WTC11 (cell line): Measurements from ENCODE around the gene ARHGEF33. TPM values are rescaled to one million over a fixed set of nuclear protein-coding genes. Genes with fewer than 3 reads are reported as not detected.

Experiments used
- ATAC-seq: fragments of 200-7000 bp; cut with Tn5 transposase; 2 replicates; pipeline ENCODE4 v1.10.0; 2021; ENCODE audit warnings: mild to moderate bottlenecking, moderate library complexity
- CTCF ChIA-PET: fragments of 300-600 bp; sonication (Branson Sonifier 250); formaldehyde crosslinking; loops from one replicate; lab custom pipeline; 2021; ENCODE audit warnings: antibody characterized with exemption; lab: Charles Lee
- POLR2A ChIA-PET: fragments of 350-600 bp; sonication (Branson Sonifier 250); formaldehyde crosslinking; loops from one replicate; lab custom pipeline; 2021; ENCODE audit warnings: antibody characterized with exemption; lab: Charles Lee
- DNase-seq: peaks from one replicate; pipeline ENCODE4 v3.0.0; 2021; ENCODE audit warnings: low spot score
- H3K27ac Mint-ChIP-seq: 2 replicates; pipeline ENCODE4 v1.8.0; 2021; ENCODE audit warnings: mixed read lengths
- H3K27me3 Mint-ChIP-seq: 2 replicates; pipeline ENCODE4 v1.8.0; 2021; ENCODE audit warnings: low read depth, mild to moderate bottlenecking, moderate library complexity, mixed read lengths
- H3K36me3 Mint-ChIP-seq: 2 replicates; pipeline ENCODE4 v1.8.0; 2021; ENCODE audit warnings: mixed read lengths
- H3K4me1 Mint-ChIP-seq: 2 replicates; pipeline ENCODE4 v1.8.0; 2022; ENCODE audit warnings: mixed read lengths
- H3K4me3 Mint-ChIP-seq: 2 replicates; pipeline ENCODE4 v1.8.0; 2021; ENCODE audit warnings: mild to moderate bottlenecking, moderate library complexity, mixed read lengths
- H3K9me3 Mint-ChIP-seq: 2 replicates; pipeline ENCODE4 v1.8.0; 2021; ENCODE audit warnings: mixed read lengths
- CBFB ChIP-seq: sonication (generic); formaldehyde crosslinking; IDR thresholded peaks from 2 replicates; pipeline ENCODE4 v1.8.1; 2022; ENCODE audit warnings: mild to moderate bottlenecking, low read depth, missing genetic modification reagents
- ELF4 ChIP-seq: sonication (generic); formaldehyde crosslinking; IDR thresholded peaks from 2 replicates; pipeline ENCODE4 v1.8.1; 2022; ENCODE audit warnings: low read depth, mild to moderate bottlenecking, moderate library complexity, missing genetic modification reagents
- FOXJ3 ChIP-seq: sonication (generic); formaldehyde crosslinking; IDR thresholded peaks from 2 replicates; pipeline ENCODE4 v1.9.0; 2021; ENCODE audit warnings: missing genetic modification reagents, mild to moderate bottlenecking, borderline replicate concordance
- HMGA2 ChIP-seq: fragments of 250-450 bp; sonication (Bioruptor Pico); IDR thresholded peaks from 2 replicates; pipeline ENCODE4 v1.4.0; 2021; ENCODE audit warnings: mild to moderate bottlenecking, moderate library complexity
- JAZF1 ChIP-seq: fragments of 250-450 bp; sonication (Bioruptor Pico); IDR thresholded peaks from 2 replicates; pipeline ENCODE4 v1.9.0; 2021; ENCODE audit warnings: moderate library complexity, mild to moderate bottlenecking, inconsistent platforms
- MXD4 ChIP-seq: fragments of 250-450 bp; sonication (Bioruptor Pico); IDR thresholded peaks from 2 replicates; pipeline ENCODE4 v1.8.0; 2021; ENCODE audit warnings: mild to moderate bottlenecking, moderate library complexity, borderline replicate concordance
- NFATC4 ChIP-seq: fragments of 250-450 bp; sonication (Bioruptor Pico); IDR thresholded peaks from 2 replicates; pipeline ENCODE4 v1.9.0; 2021; ENCODE audit warnings: mild to moderate bottlenecking
- NFYB ChIP-seq: sonication (generic); formaldehyde crosslinking; conservative IDR thresholded peaks from 2 replicates; pipeline ENCODE4 v1.8.0; 2022; ENCODE audit warnings: low read depth, missing genetic modification reagents
- PRRX2 ChIP-seq: fragments of 250-450 bp; sonication (Bioruptor Pico); IDR thresholded peaks from 2 replicates; pipeline ENCODE4 v1.8.0; 2021; ENCODE audit warnings: mild to moderate bottlenecking
- SMAD3 ChIP-seq: sonication (generic); formaldehyde crosslinking; IDR thresholded peaks from 2 replicates; pipeline ENCODE4 v1.8.0; 2022; ENCODE audit warnings: missing genetic modification reagents, mild to moderate bottlenecking, borderline replicate concordance
- SP1 ChIP-seq: sonication (generic); formaldehyde crosslinking; conservative IDR thresholded peaks from 2 replicates; pipeline ENCODE4 v1.8.1; 2022; ENCODE audit warnings: missing genetic modification reagents
- ZNF317 ChIP-seq: sonication (generic); formaldehyde crosslinking; IDR thresholded peaks from 2 replicates; pipeline ENCODE4 v1.8.1; 2023; ENCODE audit warnings: low read depth, mild to moderate bottlenecking, moderate library complexity, missing genetic modification reagents, borderline replicate concordance
- ZNF671 ChIP-seq: fragments of 250-450 bp; sonication (Bioruptor Pico); IDR thresholded peaks from 2 replicates; pipeline ENCODE4 v1.8.0; 2021; ENCODE audit warnings: mild to moderate bottlenecking
- total RNA-seq: library from RNA; stranded (reverse); gene quantifications from 3 replicates; pipeline ENCODE4 v1.2.3, GENCODE V29; 2021
- TF ChIP-seq, protein P1 (sequence below): fragments of 250-450 bp; sonication (Bioruptor Pico); IDR thresholded peaks from 2 replicates; pipeline ENCODE4 v2.1.2; 2022; ENCODE audit warnings: mild to moderate bottlenecking, moderate library complexity
- TF ChIP-seq, protein P2 (sequence below): sonication (generic); formaldehyde crosslinking; IDR thresholded peaks from 2 replicates; pipeline ENCODE4 v1.8.0; 2023; ENCODE audit warnings: mild to moderate bottlenecking, missing genetic modification reagents
- TF ChIP-seq, protein P3 (sequence below): sonication (generic); formaldehyde crosslinking; conservative IDR thresholded peaks from 2 replicates; pipeline ENCODE4 v1.8.1; 2023; ENCODE audit warnings: mild to moderate bottlenecking, low read depth, missing genetic modification reagents, moderate library complexity
- TF ChIP-seq, protein P4 (sequence below): sonication (generic); formaldehyde crosslinking; IDR thresholded peaks from 2 replicates; pipeline ENCODE4 v1.8.0; 2022; ENCODE audit warnings: mild to moderate bottlenecking, missing genetic modification reagents
- TF ChIP-seq, protein P5 (sequence below): sonication (generic); formaldehyde crosslinking; IDR thresholded peaks from 2 replicates; pipeline ENCODE4 v1.8.1; 2022; ENCODE audit warnings: low read depth, mild to moderate bottlenecking, moderate library complexity, missing genetic modification reagents, borderline replicate concordance
- TF ChIP-seq, protein P6 (sequence below): sonication (generic); formaldehyde crosslinking; IDR thresholded peaks from 2 replicates; pipeline ENCODE4 v1.8.1; 2022; ENCODE audit warnings: low read depth, missing genetic modification reagents, borderline replicate concordance

The ARHGEF33 gene
- total RNA-seq, 1 experiment from 2014 or later: 0.42 TPM

DNA sequence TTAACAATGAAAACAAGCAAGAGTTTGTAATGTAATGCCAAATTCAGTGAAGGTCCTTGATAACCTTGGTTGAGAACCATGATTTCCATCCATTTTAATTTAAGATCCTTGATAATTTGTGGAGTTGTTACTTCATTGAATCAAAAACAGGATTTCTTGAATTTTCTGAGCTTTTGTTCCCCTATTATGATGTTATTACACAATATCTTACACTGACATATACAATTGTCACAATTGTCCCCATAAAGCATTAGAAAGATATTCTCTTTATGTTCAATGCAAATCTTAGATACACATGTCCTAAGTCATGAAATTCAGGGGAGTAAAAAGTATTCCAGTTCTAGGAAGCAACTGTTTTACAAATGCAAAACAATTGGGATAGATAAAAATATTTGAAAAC, 83.6 kb downstream of the ARHGEF33 start:
- H3K27ac Mint-ChIP-seq: no peak overlapping the region

DNA sequence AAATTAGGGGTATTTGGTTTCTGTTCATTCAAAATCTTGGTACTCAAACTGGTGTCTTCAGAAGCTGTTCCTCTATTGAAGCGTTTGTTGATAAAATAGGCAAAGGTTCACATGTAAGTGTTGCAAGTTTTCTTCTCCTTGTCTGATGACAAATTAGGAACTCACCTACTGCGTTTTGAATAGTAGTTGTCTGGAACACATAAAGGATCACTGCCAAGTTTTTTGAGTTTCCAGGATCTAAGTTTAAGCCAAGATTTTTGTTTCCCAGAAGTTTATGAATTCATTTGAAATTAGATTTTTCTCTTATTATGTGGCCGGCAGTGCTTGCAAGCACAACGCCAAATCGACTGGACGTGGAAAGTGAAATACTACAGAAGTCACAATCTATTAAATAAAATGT, 85.4 kb downstream of the ARHGEF33 start:
- Mint-ChIP-seq H3K4me1 (peaks cover 14% of the 10 kb centered on the region; the same call in 1 of the 2 replicates), H3K36me3 (no peaks in the 10 kb centered on the region), H3K9me3 (no peaks in the 10 kb centered on the region), H3K27me3 (no peaks in the 10 kb centered on the region), H3K27ac (no peak overlapping the region), H3K4me3 (no peak overlapping the region)
- no peak for ATAC-seq
- CTCF ChIA-PET: interaction anchor here (1.0 to 1.1 kb wide), 2 partner anchors 28 to 252 kb away, joined by 4 read pairs; no protein-coding TSS in a partner anchor
- POLR2A ChIA-PET: no interaction called here
- DNase-seq: no peak
- TF ChIP-seq CBFB (CRISPR knock-in tag) (no peak), JAZF1 (no peak), SP1 (no peak), MXD4 (CRISPR knock-in tag) (no peak), PRRX2 (CRISPR knock-in tag) (no peak), SMAD3 (CRISPR knock-in tag) (no peak), ZNF317 (CRISPR knock-in tag) (no peak), NFATC4 (CRISPR knock-in tag) (no peak), ELF4 (CRISPR knock-in tag) (no peak), HMGA2 (CRISPR knock-in tag) (no peak)
- TF ChIP-seq, protein P1, sequence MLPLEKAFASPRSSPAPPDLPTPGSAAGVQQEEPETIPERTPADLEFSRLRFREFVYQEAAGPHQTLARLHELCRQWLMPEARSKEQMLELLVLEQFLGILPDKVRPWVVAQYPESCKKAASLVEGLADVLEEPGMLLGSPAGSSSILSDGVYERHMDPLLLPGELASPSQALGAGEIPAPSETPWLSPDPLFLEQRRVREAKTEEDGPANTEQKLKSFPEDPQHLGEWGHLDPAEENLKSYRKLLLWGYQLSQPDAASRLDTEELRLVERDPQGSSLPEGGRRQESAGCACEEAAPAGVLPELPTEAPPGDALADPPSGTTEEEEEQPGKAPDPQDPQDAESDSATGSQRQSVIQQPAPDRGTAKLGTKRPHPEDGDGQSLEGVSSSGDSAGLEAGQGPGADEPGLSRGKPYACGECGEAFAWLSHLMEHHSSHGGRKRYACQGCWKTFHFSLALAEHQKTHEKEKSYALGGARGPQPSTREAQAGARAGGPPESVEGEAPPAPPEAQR (CRISPR knock-in tag): no peak
- TF ChIP-seq, protein P2, sequence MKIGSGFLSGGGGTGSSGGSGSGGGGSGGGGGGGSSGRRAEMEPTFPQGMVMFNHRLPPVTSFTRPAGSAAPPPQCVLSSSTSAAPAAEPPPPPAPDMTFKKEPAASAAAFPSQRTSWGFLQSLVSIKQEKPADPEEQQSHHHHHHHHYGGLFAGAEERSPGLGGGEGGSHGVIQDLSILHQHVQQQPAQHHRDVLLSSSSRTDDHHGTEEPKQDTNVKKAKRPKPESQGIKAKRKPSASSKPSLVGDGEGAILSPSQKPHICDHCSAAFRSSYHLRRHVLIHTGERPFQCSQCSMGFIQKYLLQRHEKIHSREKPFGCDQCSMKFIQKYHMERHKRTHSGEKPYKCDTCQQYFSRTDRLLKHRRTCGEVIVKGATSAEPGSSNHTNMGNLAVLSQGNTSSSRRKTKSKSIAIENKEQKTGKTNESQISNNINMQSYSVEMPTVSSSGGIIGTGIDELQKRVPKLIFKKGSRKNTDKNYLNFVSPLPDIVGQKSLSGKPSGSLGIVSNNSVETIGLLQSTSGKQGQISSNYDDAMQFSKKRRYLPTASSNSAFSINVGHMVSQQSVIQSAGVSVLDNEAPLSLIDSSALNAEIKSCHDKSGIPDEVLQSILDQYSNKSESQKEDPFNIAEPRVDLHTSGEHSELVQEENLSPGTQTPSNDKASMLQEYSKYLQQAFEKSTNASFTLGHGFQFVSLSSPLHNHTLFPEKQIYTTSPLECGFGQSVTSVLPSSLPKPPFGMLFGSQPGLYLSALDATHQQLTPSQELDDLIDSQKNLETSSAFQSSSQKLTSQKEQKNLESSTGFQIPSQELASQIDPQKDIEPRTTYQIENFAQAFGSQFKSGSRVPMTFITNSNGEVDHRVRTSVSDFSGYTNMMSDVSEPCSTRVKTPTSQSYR: no peak
- TF ChIP-seq, protein P3, sequence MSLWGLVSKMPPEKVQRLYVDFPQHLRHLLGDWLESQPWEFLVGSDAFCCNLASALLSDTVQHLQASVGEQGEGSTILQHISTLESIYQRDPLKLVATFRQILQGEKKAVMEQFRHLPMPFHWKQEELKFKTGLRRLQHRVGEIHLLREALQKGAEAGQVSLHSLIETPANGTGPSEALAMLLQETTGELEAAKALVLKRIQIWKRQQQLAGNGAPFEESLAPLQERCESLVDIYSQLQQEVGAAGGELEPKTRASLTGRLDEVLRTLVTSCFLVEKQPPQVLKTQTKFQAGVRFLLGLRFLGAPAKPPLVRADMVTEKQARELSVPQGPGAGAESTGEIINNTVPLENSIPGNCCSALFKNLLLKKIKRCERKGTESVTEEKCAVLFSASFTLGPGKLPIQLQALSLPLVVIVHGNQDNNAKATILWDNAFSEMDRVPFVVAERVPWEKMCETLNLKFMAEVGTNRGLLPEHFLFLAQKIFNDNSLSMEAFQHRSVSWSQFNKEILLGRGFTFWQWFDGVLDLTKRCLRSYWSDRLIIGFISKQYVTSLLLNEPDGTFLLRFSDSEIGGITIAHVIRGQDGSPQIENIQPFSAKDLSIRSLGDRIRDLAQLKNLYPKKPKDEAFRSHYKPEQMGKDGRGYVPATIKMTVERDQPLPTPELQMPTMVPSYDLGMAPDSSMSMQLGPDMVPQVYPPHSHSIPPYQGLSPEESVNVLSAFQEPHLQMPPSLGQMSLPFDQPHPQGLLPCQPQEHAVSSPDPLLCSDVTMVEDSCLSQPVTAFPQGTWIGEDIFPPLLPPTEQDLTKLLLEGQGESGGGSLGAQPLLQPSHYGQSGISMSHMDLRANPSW (CRISPR knock-in tag): no peak
- TF ChIP-seq, protein P4, sequence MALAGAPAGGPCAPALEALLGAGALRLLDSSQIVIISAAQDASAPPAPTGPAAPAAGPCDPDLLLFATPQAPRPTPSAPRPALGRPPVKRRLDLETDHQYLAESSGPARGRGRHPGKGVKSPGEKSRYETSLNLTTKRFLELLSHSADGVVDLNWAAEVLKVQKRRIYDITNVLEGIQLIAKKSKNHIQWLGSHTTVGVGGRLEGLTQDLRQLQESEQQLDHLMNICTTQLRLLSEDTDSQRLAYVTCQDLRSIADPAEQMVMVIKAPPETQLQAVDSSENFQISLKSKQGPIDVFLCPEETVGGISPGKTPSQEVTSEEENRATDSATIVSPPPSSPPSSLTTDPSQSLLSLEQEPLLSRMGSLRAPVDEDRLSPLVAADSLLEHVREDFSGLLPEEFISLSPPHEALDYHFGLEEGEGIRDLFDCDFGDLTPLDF (CRISPR knock-in tag): no peak

More for the DNA sequence above, 83.6 kb downstream of the ARHGEF33 start:
- Mint-ChIP-seq H3K9me3 (no peaks in the 10 kb centered on the region), H3K36me3 (no peaks in the 10 kb centered on the region), H3K4me1 (0 out of 2 replicates have a peak, but pooled peaks cover 5% of the 10 kb centered on the region), H3K27me3 (no peaks in the 10 kb centered on the region), H3K4me3 (no peak overlapping the region)
- ATAC-seq: no peak
- POLR2A ChIA-PET: no interaction called here
- TF ChIP-seq ZNF671 (no peak), FOXJ3 (CRISPR knock-in tag) (no peak), HMGA2 (CRISPR knock-in tag) (no peak), NFYB (CRISPR knock-in tag) (no peak)
- TF ChIP-seq, protein P5, sequence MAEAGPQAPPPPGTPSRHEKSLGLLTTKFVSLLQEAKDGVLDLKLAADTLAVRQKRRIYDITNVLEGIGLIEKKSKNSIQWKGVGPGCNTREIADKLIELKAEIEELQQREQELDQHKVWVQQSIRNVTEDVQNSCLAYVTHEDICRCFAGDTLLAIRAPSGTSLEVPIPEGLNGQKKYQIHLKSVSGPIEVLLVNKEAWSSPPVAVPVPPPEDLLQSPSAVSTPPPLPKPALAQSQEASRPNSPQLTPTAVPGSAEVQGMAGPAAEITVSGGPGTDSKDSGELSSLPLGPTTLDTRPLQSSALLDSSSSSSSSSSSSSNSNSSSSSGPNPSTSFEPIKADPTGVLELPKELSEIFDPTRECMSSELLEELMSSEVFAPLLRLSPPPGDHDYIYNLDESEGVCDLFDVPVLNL: no peak
- TF ChIP-seq, protein P6, sequence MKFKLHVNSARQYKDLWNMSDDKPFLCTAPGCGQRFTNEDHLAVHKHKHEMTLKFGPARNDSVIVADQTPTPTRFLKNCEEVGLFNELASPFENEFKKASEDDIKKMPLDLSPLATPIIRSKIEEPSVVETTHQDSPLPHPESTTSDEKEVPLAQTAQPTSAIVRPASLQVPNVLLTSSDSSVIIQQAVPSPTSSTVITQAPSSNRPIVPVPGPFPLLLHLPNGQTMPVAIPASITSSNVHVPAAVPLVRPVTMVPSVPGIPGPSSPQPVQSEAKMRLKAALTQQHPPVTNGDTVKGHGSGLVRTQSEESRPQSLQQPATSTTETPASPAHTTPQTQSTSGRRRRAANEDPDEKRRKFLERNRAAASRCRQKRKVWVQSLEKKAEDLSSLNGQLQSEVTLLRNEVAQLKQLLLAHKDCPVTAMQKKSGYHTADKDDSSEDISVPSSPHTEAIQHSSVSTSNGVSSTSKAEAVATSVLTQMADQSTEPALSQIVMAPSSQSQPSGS: no peak
- CTCF ChIA-PET: interaction anchor here (1.2 kb wide), 1 partner anchor 26 kb away, joined by 3 read pairs; no protein-coding TSS in a partner anchor
- no peak for DNase-seq
